ENCODE data around the gene C18orf54.

- TF ChIP-seq ZNF146 (tag by site-specific recombination; IDR thresholded peaks at IDR 0.05) (no peak), CTCF (tag by site-specific recombination; IDR thresholded peaks at IDR 0.05) (peak; percentile 94), ZNF501 (tag by site-specific recombination; IDR thresholded peaks at IDR 0.05) (peak; percentile 84; the same call in 1 of the 2 replicates), ZNF292 (tag by site-specific recombination; IDR thresholded peaks at IDR 0.05; ENCODE audit: borderline replicate concordance, low read depth) (no peak)
Measured at GRCh38 chr18:54357660-54358494, at the start of gene C18orf54, which contains the start of gene STARD6.

All from HEK293 (cell line).